B cell (primary cell): Measurements from ENCODE around the gene NDST3.

Experiments
- CTCF ChIP-seq: fragments of 200-600 bp; IDR thresholded peaks from one replicate; pipeline ENCODE4 v1.8.0; 2022; ENCODE audit warnings: antibody characterized with exemption, mild to moderate bottlenecking
- EZH2 ChIP-seq: IDR thresholded peaks from 2 replicates; pipeline ENCODE4 v1.6.1; 2012; ENCODE audit warnings: borderline replicate concordance, low read depth, mild to moderate bottlenecking, moderate library complexity, low read length; ENCODE audit not compliant: insufficient read depth, poor library complexity, severe bottlenecking

GRCh38 chr4:118112117-118113046, 78.1 kb downstream of the NDST3 start:
- TF ChIP-seq CTCF (no peak), EZH2 (no peak)
